ENCODE results near the gene PYCARD. TPM values are rescaled to one million over a fixed set of nuclear protein-coding genes. Genes with fewer than 3 reads are reported as not detected.
"Not testable (repeated sequence)": the region's sequence is repeated elsewhere in the genome, so short reads cannot be mapped to it uniquely, and the experiment has no call there.

The PYCARD gene
- total RNA-seq, 2 donors from 2014 or later, result 23.1 to 29.8 TPM

DNA sequence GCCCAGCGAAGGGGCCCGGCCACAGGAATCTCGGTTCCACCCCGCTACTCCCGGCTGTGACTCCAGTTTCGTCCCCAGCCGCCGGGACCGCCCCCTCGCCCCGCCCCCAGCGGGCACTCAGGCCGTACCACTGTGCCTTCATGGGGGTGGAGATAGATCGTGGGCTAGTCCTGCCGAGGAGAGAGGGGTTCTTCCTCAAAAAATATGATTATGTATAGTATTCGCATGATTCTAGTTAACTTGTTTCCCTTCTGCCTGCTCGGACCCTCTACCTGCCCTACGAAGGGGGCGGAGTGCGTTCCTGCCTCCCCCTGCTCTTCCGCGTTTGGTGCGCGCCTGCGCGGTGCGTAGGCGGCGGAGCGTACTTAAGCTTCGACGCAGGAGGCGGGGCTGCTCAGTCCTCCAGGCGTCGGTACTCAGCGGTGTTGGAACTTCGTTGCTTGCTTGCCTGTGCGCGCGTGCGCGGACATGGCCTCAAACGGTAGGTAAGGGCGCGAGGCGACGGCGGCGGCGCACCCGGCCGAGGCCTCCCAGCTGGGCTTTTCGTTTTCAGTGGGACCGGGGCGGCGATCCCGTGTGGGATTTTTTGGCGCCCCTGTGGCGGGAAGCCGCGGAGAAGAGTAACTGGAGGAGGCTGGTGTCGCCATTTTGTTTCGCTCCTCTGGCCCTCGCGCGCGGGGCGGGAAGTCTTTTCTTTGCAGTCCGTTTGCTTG lies 22.7 kb downstream of the PYCARD start, which contains the start of gene FUS:
FUS (plus strand) TSS at position 393 of the 713 bp plus-strand sequence; CDS start at position 469, 76 bp downstream.
- Mint-ChIP-seq H3K9me3 (no peaks in the 10 kb centered on the region), H3K27ac (peak within 1 kb of the TSS; percentile 99 to 100), H3K36me3 (peaks cover 38% of the 10 kb centered on the region), H3K27me3 (peaks cover 0 to 2% of the 10 kb centered on the region in 2 donors), H3K4me3 (peak within 1 kb of the TSS; percentile 99), H3K4me1 (ENCODE audit: low read depth in 2 of 2) (peaks cover 58 to 63% of the 10 kb centered on the region in 2 donors)
- ATAC-seq (peak; percentile 78 to 84), DNase-seq (ENCODE audit: low spot score) (peak; percentile 93)

GRCh38 chr16:31179219-31179746 lies 23.3 kb downstream of the PYCARD start:
- peaks cover 54 to 58% of the 10 kb centered on the region in 2 donors for H3K4me1 Mint-ChIP-seq (ENCODE audit: low read depth in 2 of 2)
- peak overlapping the region; percentile 99 for H3K4me3 Mint-ChIP-seq
- DNase-seq (ENCODE audit: low spot score) (peak; percentile 63), ATAC-seq (no peak)
- peaks cover 0 to 2% of the 10 kb centered on the region in 2 donors for H3K27me3 Mint-ChIP-seq
- peak overlapping the region; percentile 99 to 100 for H3K27ac Mint-ChIP-seq
- no peaks in the 10 kb centered on the region for H3K9me3 Mint-ChIP-seq
- peaks cover 33% of the 10 kb centered on the region for H3K36me3 Mint-ChIP-seq

DNA sequence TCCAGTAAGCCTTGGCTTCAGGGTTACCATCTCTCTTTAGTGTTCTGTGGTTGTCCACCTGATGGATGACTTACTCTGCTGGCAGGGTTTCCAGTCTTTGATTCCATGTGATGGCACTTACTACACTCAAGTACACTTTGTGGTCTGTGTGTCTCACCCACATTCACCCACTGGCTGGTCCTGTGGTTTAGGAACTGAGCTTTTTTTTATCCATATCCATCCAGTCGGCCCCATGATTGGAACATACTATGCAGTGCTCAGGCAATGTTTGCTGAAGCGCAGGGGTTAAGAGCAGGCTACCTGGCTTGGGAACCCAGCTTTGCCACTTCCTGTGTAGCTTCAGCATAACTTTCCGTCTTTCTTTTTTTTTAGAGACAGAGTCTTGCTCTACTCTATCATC lies 25.4 kb downstream of the PYCARD start:
- H3K9me3 Mint-ChIP-seq, result no peaks in the 10 kb centered on the region
- peak overlapping the region; percentile 4 to 23 for H3K27ac Mint-ChIP-seq
- ATAC-seq (no peak), DNase-seq (ENCODE audit: low spot score) (peak; percentile 67)
- H3K4me3 Mint-ChIP-seq, result peak overlapping the region; percentile 52
- peaks cover 0 to 2% of the 10 kb centered on the region in 2 donors for H3K27me3 Mint-ChIP-seq
- peaks cover 13% of the 10 kb centered on the region for H3K36me3 Mint-ChIP-seq
- H3K4me1 Mint-ChIP-seq (ENCODE audit: low read depth in 2 of 2), result peaks cover 34 to 38% of the 10 kb centered on the region in 2 donors

- not testable (repeated sequence) for H3K4me3 Mint-ChIP-seq
Measured at GRCh38 chr16:31170048-31170447, 32.5 kb downstream of the PYCARD start.

GRCh38 chr16:31168848-31169247 lies 33.7 kb downstream of the PYCARD start:
- H3K4me1 Mint-ChIP-seq (ENCODE audit: low read depth in 2 of 2), result no peaks in the 10 kb centered on the region
- no peak overlapping the region for H3K27ac Mint-ChIP-seq
- no peak overlapping the region for H3K4me3 Mint-ChIP-seq
- H3K27me3 Mint-ChIP-seq, result no peaks in the 10 kb centered on the region
- no peaks in the 10 kb centered on the region for H3K9me3 Mint-ChIP-seq
- ATAC-seq (no peak), DNase-seq (ENCODE audit: low spot score) (no peak)
- no peaks in the 10 kb centered on the region for H3K36me3 Mint-ChIP-seq

More at GRCh38 chr16:31170048-31170447, 32.5 kb downstream of the PYCARD start:
- not testable (repeated sequence) for ATAC-seq; H3K36me3 Mint-ChIP-seq; H3K9me3 Mint-ChIP-seq; H3K27ac Mint-ChIP-seq; H3K4me1 Mint-ChIP-seq (ENCODE audit: low read depth in 2 of 2); DNase-seq (ENCODE audit: low spot score); H3K27me3 Mint-ChIP-seq

DNA sequence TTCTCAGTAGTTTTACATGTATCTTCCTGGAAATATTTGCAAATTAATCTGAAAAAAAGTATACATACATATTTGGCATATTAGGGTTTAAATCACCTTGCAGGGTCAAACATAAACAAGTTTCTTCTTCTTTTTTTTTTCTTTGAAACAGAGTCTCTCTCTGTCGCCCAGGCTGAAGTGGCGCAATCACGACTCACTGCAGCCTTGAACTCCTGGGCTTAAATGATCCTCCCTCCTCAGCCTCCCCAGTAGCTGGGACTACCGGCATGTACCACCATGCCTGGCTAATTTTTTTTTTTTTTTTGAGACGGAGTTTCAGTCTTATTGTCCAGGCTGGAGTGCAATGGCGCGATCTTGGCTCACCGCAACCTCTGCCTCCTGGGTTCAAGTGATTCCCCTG lies 35.2 kb downstream of the PYCARD start:
- ATAC-seq (no peak), DNase-seq (ENCODE audit: low spot score) (no peak)
- no peaks in the 10 kb centered on the region for H3K36me3 Mint-ChIP-seq
- no peaks in the 10 kb centered on the region for H3K9me3 Mint-ChIP-seq
- H3K4me1 Mint-ChIP-seq (ENCODE audit: low read depth in 2 of 2), result no peaks in the 10 kb centered on the region
- H3K27ac Mint-ChIP-seq, result no peak overlapping the region
- no peak overlapping the region for H3K4me3 Mint-ChIP-seq
- H3K27me3 Mint-ChIP-seq, result no peaks in the 10 kb centered on the region

GRCh38 chr16:31157136-31157535 lies 45.4 kb downstream of the PYCARD start:
- Mint-ChIP-seq H3K4me1 (ENCODE audit: low read depth in 2 of 2) (peaks cover 0 to 8% of the 10 kb centered on the region in 2 donors), H3K9me3 (no peaks in the 10 kb centered on the region), H3K36me3 (no peaks in the 10 kb centered on the region), H3K27me3 (no peaks in the 10 kb centered on the region), H3K4me3 (peak overlapping the region; percentile 12), H3K27ac (no peak overlapping the region)
- no peak for ATAC-seq
- DNase-seq (ENCODE audit: low spot score), result no peak

Other genes starting within 250 kb of the PYCARD start
- gene SETD1A, start 245.0 kb downstream of the PYCARD start, total RNA-seq, result 10 to 100 TPM; 27.5 to 40.0 TPM
- 1 to 10 TPM; 2.3 to 5.3 TPM for gene HSD3B7, start 217.6 kb downstream of the PYCARD start, total RNA-seq
- under 1 TPM; 0.05 to 0.50 TPM for gene STX1B, start 192.1 kb downstream of the PYCARD start, total RNA-seq
- gene STX4, start 169.2 kb downstream of the PYCARD start, total RNA-seq, result 10 to 100 TPM; 85.1 to 92.0 TPM
- 10 to 100 TPM; 16.4 to 30.5 TPM for gene ZNF668, start 128.5 kb downstream of the PYCARD start, total RNA-seq
- gene ZNF646, start 128.3 kb downstream of the PYCARD start, total RNA-seq, result 10 to 100 TPM; 25.8 to 26.3 TPM
- gene PRSS53, start 113.8 kb downstream of the PYCARD start, total RNA-seq, result 1 to 10 TPM; 4.1 to 5.1 TPM
- gene VKORC1, start 108.0 kb downstream of the PYCARD start, total RNA-seq, result 10 to 100 TPM; 65.2 to 84.6 TPM
- 10 to 100 TPM; 42.7 to 43.1 TPM for gene BCKDK, start 94.4 kb downstream of the PYCARD start, total RNA-seq
- 10 to 100 TPM; 39.5 to 67.3 TPM for gene KAT8, start 85.1 kb downstream of the PYCARD start, total RNA-seq
- gene PRSS8, start 67.0 kb downstream of the PYCARD start, total RNA-seq, result not detected
- gene PRSS36, start 52.7 kb downstream of the PYCARD start, total RNA-seq, result 1 to 10 TPM in 1 of 2 donors, not detected in 1; 1.5 TPM
- 100 to 1,000 TPM; 625 to 840 TPM for gene FUS, start 22.6 kb downstream of the PYCARD start, total RNA-seq
- gene TRIM72, start 11.4 kb upstream of the PYCARD start, total RNA-seq, result under 1 TPM in 1 of 2 donors, not detected in 1; 0.06 TPM
- gene PYDC1, start 14.4 kb upstream of the PYCARD start, total RNA-seq, result not detected
- gene ITGAM, start 57.2 kb upstream of the PYCARD start, total RNA-seq, result 10 to 100 TPM; 63.9 to 77.8 TPM
- 100 to 1,000 TPM in 1 of 2 donors, 10 to 100 TPM in 1; 62.1 to 124 TPM for gene ITGAX, start 152.4 kb upstream of the PYCARD start, total RNA-seq
- gene ITGAD, start 190.6 kb upstream of the PYCARD start, total RNA-seq, result under 1 TPM in 1 of 2 donors, not detected in 1; 0.47 TPM
- not detected for gene COX6A2, start 225.6 kb upstream of the PYCARD start, total RNA-seq
- under 1 TPM in 1 of 2 donors, not detected in 1; 0.17 TPM for gene ZNF843, start 240.0 kb upstream of the PYCARD start, total RNA-seq